ENCODE measurements around the gene CFAP65. TPM values are rescaled to one million over a fixed set of nuclear protein-coding genes. Genes with fewer than 3 reads are reported as not detected.

CFAP65 gene
- total and polyA plus RNA-seq, 2 of the 13 experiments (the other 11 are each of a cell fraction or from before 2014, with no cell fraction given): 0.05 TPM; not detected in 1

DNA sequence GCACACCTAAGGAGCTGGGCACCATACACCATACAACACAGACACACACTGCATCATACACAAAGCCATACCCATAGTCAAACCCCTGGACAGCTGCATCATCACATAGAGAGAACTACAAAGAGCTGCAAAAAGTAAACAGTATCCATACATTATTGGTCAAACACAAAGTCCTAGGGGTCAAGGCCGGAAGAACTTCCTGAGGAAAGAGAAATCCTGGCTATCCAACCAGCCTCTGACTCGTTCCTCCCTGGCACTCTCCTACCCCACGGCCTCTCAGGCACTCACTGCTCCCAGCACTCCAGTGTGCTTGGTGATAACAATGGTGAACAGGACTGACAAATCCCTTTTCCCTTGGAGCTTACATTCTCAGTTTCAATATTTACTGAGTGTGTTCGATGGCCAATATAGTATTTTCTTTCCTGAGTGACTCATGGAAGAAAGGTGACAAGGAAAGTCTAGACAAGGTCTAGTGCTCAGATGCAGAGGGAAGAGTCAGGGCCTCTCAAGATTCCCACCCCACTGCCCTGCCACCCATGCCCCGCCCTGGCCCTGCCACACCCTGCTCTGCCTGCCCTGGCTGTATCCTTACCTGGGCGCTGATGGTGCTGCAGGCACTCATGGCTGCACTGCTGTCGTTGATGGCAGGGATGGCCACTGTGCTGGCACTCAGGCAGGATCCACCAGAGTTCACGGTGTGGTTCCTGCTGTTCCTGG, 3.4 kb downstream of the CFAP65 start (continued):
- TF ChIP-seq ZBTB33 (CRISPR knock-in tag; IDR thresholded peaks at IDR 0.05) (no peak), HMG20A (CRISPR knock-in tag; IDR thresholded peaks at IDR 0.05; ENCODE audit: borderline replicate concordance) (peak; percentile 31; the same call in 1 of the 2 replicates), KAT2B (IDR thresholded peaks at IDR 0.05; ENCODE audit: borderline replicate concordance, low read depth, low read length) (no peak), ZNF550 (CRISPR knock-in tag; IDR thresholded peaks at IDR 0.05; ENCODE audit: borderline replicate concordance) (no peak), TSC22D2 (CRISPR knock-in tag; IDR thresholded peaks at IDR 0.05; ENCODE audit: borderline replicate concordance) (no peak), MIER2 (CRISPR knock-in tag; IDR thresholded peaks at IDR 0.05) (no peak; the same call in 1 of the 2 replicates), SUZ12 (IDR thresholded peaks at IDR 0.05; ENCODE audit: low read depth, low read length) (no peak), FOSL2 (CRISPR knock-in tag; IDR thresholded peaks at IDR 0.05) (peak; percentile 39; the same call in 1 of the 2 replicates), ZFY (CRISPR knock-in tag; IDR thresholded peaks at IDR 0.05) (no peak), CSRNP2 (CRISPR knock-in tag; conservative IDR thresholded peaks at IDR 0.05; ENCODE audit: low read depth) (no peak), NR2F1 (CRISPR knock-in tag; IDR thresholded peaks at IDR 0.05) (peak in 1 of 2 experiments; percentile 66; a peak in 1 of 4 replicates), TEAD2 (CRISPR knock-in tag; IDR thresholded peaks at IDR 0.05) (no peak), HMGXB4 (CRISPR knock-in tag; IDR thresholded peaks at IDR 0.05; ENCODE audit: borderline replicate concordance in 1 of 2, low read depth in 1 of 2) (no peak), NR1H2 (CRISPR knock-in tag; IDR thresholded peaks at IDR 0.05; ENCODE audit: borderline replicate concordance, low read depth) (no peak), ZNF446 (CRISPR knock-in tag; IDR thresholded peaks at IDR 0.05) (no peak), MTF2 (CRISPR knock-in tag; IDR thresholded peaks at IDR 0.05; ENCODE audit: borderline replicate concordance) (no peak)
- TF ChIP-seq, protein P1, sequence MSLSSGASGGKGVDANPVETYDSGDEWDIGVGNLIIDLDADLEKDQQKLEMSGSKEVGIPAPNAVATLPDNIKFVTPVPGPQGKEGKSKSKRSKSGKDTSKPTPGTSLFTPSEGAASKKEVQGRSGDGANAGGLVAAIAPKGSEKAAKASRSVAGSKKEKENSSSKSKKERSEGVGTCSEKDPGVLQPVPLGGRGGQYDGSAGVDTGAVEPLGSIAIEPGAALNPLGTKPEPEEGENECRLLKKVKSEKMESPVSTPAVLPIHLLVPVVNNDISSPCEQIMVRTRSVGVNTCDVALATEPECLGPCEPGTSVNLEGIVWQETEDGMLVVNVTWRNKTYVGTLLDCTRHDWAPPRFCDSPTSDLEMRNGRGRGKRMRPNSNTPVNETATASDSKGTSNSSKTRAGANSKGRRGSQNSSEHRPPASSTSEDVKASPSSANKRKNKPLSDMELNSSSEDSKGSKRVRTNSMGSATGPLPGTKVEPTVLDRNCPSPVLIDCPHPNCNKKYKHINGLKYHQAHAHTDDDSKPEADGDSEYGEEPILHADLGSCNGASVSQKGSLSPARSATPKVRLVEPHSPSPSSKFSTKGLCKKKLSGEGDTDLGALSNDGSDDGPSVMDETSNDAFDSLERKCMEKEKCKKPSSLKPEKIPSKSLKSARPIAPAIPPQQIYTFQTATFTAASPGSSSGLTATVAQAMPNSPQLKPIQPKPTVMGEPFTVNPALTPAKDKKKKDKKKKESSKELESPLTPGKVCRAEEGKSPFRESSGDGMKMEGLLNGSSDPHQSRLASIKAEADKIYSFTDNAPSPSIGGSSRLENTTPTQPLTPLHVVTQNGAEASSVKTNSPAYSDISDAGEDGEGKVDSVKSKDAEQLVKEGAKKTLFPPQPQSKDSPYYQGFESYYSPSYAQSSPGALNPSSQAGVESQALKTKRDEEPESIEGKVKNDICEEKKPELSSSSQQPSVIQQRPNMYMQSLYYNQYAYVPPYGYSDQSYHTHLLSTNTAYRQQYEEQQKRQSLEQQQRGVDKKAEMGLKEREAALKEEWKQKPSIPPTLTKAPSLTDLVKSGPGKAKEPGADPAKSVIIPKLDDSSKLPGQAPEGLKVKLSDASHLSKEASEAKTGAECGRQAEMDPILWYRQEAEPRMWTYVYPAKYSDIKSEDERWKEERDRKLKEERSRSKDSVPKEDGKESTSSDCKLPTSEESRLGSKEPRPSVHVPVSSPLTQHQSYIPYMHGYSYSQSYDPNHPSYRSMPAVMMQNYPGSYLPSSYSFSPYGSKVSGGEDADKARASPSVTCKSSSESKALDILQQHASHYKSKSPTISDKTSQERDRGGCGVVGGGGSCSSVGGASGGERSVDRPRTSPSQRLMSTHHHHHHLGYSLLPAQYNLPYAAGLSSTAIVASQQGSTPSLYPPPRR (CRISPR knock-in tag; IDR thresholded peaks at IDR 0.05; ENCODE audit: borderline replicate concordance): no peak; the same call in 1 of the 2 replicates

All from HepG2 (cell line).